ENCODE results near the gene USP1. TPM values are rescaled to one million over a fixed set of nuclear protein-coding genes. Genes with fewer than 3 reads are reported as not detected.

The USP1 gene
- total RNA-seq, 2 experiments from 2014 or later, result 68.4 to 69.7 TPM

Other genes with a start within 250 kb of the USP1 start
- gene L1TD1, start 242.2 kb upstream of the USP1 start, total RNA-seq, result not detected
- not detected for gene KANK4, start 117.6 kb upstream of the USP1 start, total RNA-seq
- not detected for gene ANGPTL3, start 160.5 kb downstream of the USP1 start, total RNA-seq

All from activated CD4-positive, alpha-beta memory T cell treated with anti-CD3 and anti-CD28 coated beads for 36 hours (primary cell).